Breast epithelium (tissue), 4 donors: ENCODE results near the gene ITPRIP. TPM values are rescaled to one million over a fixed set of nuclear protein-coding genes. Genes with fewer than 3 reads are reported as not detected.

Source experiments
- DNase-seq, 2 donors: peaks; one replicate each; pipeline ENCODE4 v3.0.0-alpha.2; 2019; ENCODE audit warnings: low spot score in 2 of 2
- H3K27ac ChIP-seq, 2 donors: fragments of 200-600 bp; sonication (generic) in 1 of 2; one replicate each; pipeline ENCODE4 v1.5.1; 2016 to 2019; ENCODE audit warnings: mild to moderate bottlenecking in 1 of 2
- H3K27me3 ChIP-seq, 2 donors: fragments of 200-600 bp; sonication (generic) in 1 of 2; one replicate each; pipeline versions ENCODE4 v1.5.1 to v1.6.0; 2017 to 2019; ENCODE audit warnings: control low read depth in 1 of 2, mild to moderate bottlenecking in 1 of 2
- H3K36me3 ChIP-seq: fragments of 200-600 bp; one replicate; pipeline ENCODE4 v1.5.1; 2019
- H3K4me1 ChIP-seq, 2 donors: fragments of 200-600 bp; sonication (generic); one replicate each; pipeline ENCODE4 v1.5.1; 2016 to 2019; ENCODE audit warnings: control low read depth in 1 of 2
- H3K4me3 ChIP-seq, 3 donors: fragments of 200-600 bp; sonication (generic); 1 replicate in 2 of 3; 2 replicates in 1 of 3; pipeline ENCODE4 v1.5.1; 2016 to 2019; ENCODE audit warnings: mild to moderate bottlenecking in 3 of 3, moderate library complexity in 2 of 3
- H3K9me3 ChIP-seq, 2 donors: fragments of 200-600 bp; sonication (generic) in 1 of 2; one replicate each; pipeline ENCODE4 v1.5.1; 2016 to 2019; ENCODE audit warnings: control low read depth in 1 of 2
- POLR2A ChIP-seq: fragments of 450-650 bp; IDR thresholded peaks from one replicate; pipeline ENCODE4 v1.6.1; 2016; ENCODE audit warnings: antibody characterized with exemption, mild to moderate bottlenecking, moderate library complexity
- POLR2AphosphoS5 ChIP-seq, 3 donors: sonication (generic); formaldehyde crosslinking; IDR thresholded peaks; one replicate each; pipeline ENCODE4 v1.6.1; 2017; ENCODE audit warnings: antibody characterized with exemption in 3 of 3
- intact Hi-C: fragments of 100-400 bp; cut with DNase I; formaldehyde crosslinking; loops from one replicate; pipeline ENCODE4 v1.15.1; 2023; ENCODE audit warnings: low total_unique reads
- total RNA-seq, 3 donors: library from RNA; depleted of rRNA; stranded (reverse); fragments of >200 nt; gene quantifications; one replicate each; pipeline ENCODE4 v1.1.0, GENCODE V29; 2016
- TF ChIP-seq, protein P1 (sequence below), 3 donors: fragments of 450-650 bp; IDR thresholded peaks; one replicate each; pipeline ENCODE4 v1.5.1; 2016 to 2017; ENCODE audit warnings: antibody characterized with exemption in 3 of 3, mild to moderate bottlenecking in 3 of 3, moderate library complexity in 3 of 3

ITPRIP gene
- total RNA-seq, 3 donors from 2014 or later = 12.0 to 35.4 (median 20.9) TPM

DNA sequence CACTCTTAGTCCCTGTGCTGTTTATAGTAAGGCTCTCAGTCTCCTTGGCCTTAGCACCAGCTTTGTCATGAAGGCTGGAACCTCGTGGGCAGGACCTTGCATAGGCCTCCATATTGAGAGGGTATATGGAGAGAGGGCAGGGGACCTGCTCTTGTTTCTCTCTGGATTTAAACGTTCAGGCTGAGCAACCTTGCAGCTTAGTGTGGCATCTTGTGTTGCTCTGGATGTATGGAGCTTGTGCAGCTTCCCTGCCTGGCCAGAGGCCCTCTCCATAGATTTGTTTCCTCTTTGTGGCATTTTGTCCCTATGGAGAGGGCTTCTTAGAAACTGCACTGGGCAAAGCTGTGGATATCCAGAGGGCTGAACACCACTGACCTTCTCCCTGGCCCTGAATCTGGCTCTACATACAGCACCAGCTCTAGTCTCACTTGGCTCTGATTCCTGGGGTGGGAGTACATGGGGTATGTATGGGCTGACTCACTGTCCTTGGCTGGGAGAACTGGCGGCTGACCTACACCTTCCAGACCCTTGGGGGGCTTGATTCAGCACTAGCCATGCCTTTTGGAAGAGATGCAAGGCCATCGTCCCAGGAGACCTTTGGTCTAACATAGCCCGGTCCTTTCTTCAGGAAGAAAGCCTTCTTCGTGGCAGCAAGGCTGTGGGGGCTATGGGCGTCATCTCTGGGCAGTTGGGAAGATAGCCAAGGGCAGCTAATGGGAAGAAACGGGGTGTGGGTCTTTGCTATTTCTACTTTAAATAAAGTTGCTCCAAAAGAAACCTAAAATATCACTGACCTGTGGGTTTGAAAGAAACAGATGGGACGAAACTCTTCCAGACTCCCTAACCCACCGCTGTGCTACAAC, 30.5 kb downstream of the ITPRIP start:
- Histone ChIP-seq H3K4me1 (no peaks in the 10 kb centered on the region), H3K4me3 (no peak overlapping the region), H3K9me3 (no peaks in the 10 kb centered on the region), H3K36me3 (no peaks in the 10 kb centered on the region), H3K27me3 (no peaks in the 10 kb centered on the region), H3K27ac (peak overlapping the region in 1 of 2 donors; percentile 3)
- TF ChIP-seq, protein P1, sequence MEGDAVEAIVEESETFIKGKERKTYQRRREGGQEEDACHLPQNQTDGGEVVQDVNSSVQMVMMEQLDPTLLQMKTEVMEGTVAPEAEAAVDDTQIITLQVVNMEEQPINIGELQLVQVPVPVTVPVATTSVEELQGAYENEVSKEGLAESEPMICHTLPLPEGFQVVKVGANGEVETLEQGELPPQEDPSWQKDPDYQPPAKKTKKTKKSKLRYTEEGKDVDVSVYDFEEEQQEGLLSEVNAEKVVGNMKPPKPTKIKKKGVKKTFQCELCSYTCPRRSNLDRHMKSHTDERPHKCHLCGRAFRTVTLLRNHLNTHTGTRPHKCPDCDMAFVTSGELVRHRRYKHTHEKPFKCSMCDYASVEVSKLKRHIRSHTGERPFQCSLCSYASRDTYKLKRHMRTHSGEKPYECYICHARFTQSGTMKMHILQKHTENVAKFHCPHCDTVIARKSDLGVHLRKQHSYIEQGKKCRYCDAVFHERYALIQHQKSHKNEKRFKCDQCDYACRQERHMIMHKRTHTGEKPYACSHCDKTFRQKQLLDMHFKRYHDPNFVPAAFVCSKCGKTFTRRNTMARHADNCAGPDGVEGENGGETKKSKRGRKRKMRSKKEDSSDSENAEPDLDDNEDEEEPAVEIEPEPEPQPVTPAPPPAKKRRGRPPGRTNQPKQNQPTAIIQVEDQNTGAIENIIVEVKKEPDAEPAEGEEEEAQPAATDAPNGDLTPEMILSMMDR (IDR thresholded peaks at IDR 0.05) = no peak
- TF ChIP-seq POLR2A (no peak), POLR2AphosphoS5 (IDR thresholded peaks at IDR 0.05) (no peak)
- DNase-seq = no peak
- intact Hi-C loops = loop anchor here (5.0 kb wide), 1 partner anchor 39 kb away; no protein-coding TSS in a partner anchor

DNA sequence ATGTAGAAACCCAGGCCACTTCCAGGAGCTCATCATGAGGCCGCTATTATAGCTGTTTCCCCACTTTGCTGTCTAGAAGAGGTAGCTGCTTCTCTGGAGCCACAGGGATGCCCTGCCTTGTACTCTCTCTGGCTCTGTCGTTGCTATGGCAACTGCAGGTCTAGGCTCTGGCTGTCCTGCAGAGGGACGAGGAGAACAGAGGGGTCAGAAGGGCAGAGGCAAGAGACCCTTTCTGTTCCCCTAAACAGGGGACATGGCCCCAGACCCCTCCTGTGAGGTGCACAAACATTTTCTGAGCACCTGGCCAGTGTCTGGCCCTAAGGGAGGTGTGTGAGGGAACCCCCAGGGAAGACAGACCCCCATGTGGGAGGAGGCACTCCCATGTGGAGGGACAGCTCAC, 31.4 kb downstream of the ITPRIP start:
- H3K4me1 ChIP-seq = no peaks in the 10 kb centered on the region
- no peaks in the 10 kb centered on the region for H3K9me3 ChIP-seq
- no peaks in the 10 kb centered on the region for H3K27me3 ChIP-seq
- H3K36me3 ChIP-seq = no peaks in the 10 kb centered on the region
- no peak for DNase-seq
- no peak overlapping the region for H3K4me3 ChIP-seq
- TF ChIP-seq, protein P1 (IDR thresholded peaks at IDR 0.05) = no peak
- no peak for TF ChIP-seq POLR2AphosphoS5 (IDR thresholded peaks at IDR 0.05)
- TF ChIP-seq POLR2A = no peak
- peak overlapping the region in 1 of 2 donors; percentile 2 for H3K27ac ChIP-seq
- intact Hi-C loops = loop anchor here (5.0 kb wide), 1 partner anchor 40 kb away; no protein-coding TSS in a partner anchor

DNA sequence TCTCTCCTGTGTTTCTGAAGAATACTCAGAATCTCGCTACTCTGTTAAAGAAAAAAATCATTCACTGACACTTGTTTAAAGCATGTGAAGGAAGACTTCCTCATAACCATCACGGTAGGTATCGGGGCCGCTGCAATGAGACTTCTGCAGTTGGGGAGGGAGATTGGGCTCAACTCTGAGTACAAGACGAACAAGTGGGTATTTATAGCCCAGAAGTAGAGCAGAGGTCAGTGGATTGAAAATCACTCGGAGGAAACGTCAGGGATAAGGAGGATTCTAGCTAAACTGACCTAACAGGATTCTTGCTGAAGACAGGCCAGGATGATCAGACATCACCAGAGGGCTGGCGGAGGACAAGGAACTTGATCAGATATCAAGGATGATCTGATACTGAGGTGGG, 33.3 kb downstream of the ITPRIP start:
- no peaks in the 10 kb centered on the region for H3K36me3 ChIP-seq
- H3K9me3 ChIP-seq = no peaks in the 10 kb centered on the region
- no peaks in the 10 kb centered on the region for H3K27me3 ChIP-seq
- DNase-seq = no peak
- peak overlapping the region in 1 of 2 donors; percentile 7 for H3K27ac ChIP-seq
- H3K4me3 ChIP-seq = no peak overlapping the region
- TF ChIP-seq, protein P1 (IDR thresholded peaks at IDR 0.05) = no peak
- no peak for TF ChIP-seq POLR2AphosphoS5 (IDR thresholded peaks at IDR 0.05)
- no peak for TF ChIP-seq POLR2A
- peaks cover 7 to 9% of the 10 kb centered on the region in 2 donors for H3K4me1 ChIP-seq
- intact Hi-C loops = loop anchor here (5.0 kb wide), 1 partner anchor 42 kb away; no protein-coding TSS in a partner anchor

GRCh38 chr10:104304356-104304745, 33.9 kb downstream of the ITPRIP start:
- intact Hi-C loops = no loop called here
- H3K9me3 ChIP-seq = no peaks in the 10 kb centered on the region
- no peak overlapping the region for H3K27ac ChIP-seq
- H3K36me3 ChIP-seq = no peaks in the 10 kb centered on the region
- no peak overlapping the region for H3K4me3 ChIP-seq
- H3K27me3 ChIP-seq = no peaks in the 10 kb centered on the region
- DNase-seq = no peak
- TF ChIP-seq POLR2AphosphoS5 (IDR thresholded peaks at IDR 0.05) (no peak), POLR2A (no peak)
- TF ChIP-seq, protein P1 (IDR thresholded peaks at IDR 0.05) = no peak
- H3K4me1 ChIP-seq = peaks cover 7 to 9% of the 10 kb centered on the region in 2 donors
